Smooth muscle cell of the umbilical artery (primary cell): ENCODE measurements around the gene HMHB1. TPM values are rescaled to one million over a fixed set of nuclear protein-coding genes. Genes with fewer than 3 reads are reported as not detected.

Experiments
- total RNA-seq: library from RNA; depleted of rRNA; stranded (reverse); fragments of >200 nt; gene quantifications from 2 replicates; pipeline ENCODE4 v1.2.3, GENCODE V29; 2014

The HMHB1 gene
- not detected in 2 replicates for total RNA-seq

DNA sequence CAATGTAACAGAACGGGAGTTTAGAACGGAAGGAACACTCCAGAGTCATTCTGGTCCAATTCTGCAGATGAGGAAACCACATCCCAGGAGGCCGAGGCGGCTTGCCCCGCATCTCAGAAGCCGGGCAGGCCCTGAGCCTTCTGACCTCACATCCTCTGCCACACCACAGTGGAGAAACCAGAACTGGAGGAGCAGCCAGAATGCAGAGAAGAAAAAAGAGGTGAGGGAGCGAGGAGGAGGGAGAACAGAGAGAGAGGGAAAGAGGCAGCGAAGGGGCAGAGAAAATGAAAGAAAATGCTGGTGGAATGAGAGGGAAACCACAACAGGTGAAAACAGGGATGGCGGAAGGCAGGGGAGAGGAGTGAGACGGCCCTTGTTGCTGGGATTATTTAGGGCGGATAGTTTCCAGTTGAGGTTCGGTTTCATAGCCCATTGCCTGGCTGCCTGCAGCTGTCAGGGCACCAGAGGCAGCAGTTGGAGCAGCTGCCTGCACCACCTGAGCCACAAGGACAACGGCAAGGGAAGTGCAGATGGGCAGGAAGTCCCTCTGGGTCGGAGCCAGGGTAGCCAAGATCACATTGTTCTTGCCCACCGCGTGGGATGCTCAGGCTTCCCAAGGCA lies at the start of gene HMHB1:
TSS of gene HMHB1 (plus strand) at position 77 of the 621 bp plus-strand sequence.

